Effector memory CD4-positive, alpha-beta T cell (primary cell): ENCODE data around the gene LRRC4B.

Source experiments
- DNase-seq, 3 donors: peaks; one replicate each; pipeline ENCODE4 v3.0.0-alpha.2; 2020
- H3K27ac ChIP-seq: 2 replicates; pipeline ENCODE4 v1.7.0; 2013; ENCODE audit warnings: mild to moderate bottlenecking, low read length, moderate library complexity; ENCODE audit not compliant: insufficient read depth, poor library complexity, severe bottlenecking
- H3K27me3 ChIP-seq: replicated peaks from 2 replicates; pipeline ENCODE4 v1.7.0; 2013; ENCODE audit warnings: mild to moderate bottlenecking, low read length; ENCODE audit not compliant: insufficient read depth, control insufficient read depth, poor library complexity, severe bottlenecking
- H3K36me3 ChIP-seq: 2 replicates; pipeline ENCODE4 v1.7.0; 2013; ENCODE audit warnings: mild to moderate bottlenecking, low read length, moderate library complexity; ENCODE audit not compliant: control insufficient read depth, insufficient read depth
- H3K4me1 ChIP-seq: 2 replicates; pipeline ENCODE4 v1.7.0; 2013; ENCODE audit warnings: low read length, mild to moderate bottlenecking; ENCODE audit not compliant: control insufficient read depth, insufficient read depth, poor library complexity, severe bottlenecking
- H3K4me3 ChIP-seq: 2 replicates; pipeline ENCODE4 v1.7.0; 2013; ENCODE audit warnings: low read length, low read depth, mild to moderate bottlenecking; ENCODE audit not compliant: insufficient read depth, poor library complexity, severe bottlenecking
- H3K9me3 ChIP-seq: 2 replicates; pipeline ENCODE4 v1.7.0; 2013; ENCODE audit warnings: mild to moderate bottlenecking, low read length, moderate library complexity; ENCODE audit not compliant: control insufficient read depth

The LRRC4B gene

GRCh38 chr19:50522881-50523280 is 45.4 kb downstream of the LRRC4B start:
- DNase-seq: no peak
- H3K9me3 ChIP-seq: no peaks in the 10 kb centered on the region
- no peak overlapping the region for H3K27ac ChIP-seq
- H3K4me3 ChIP-seq: no peak overlapping the region
- H3K4me1 ChIP-seq: no peaks in the 10 kb centered on the region
- no peaks in the 10 kb centered on the region for H3K27me3 ChIP-seq
- no peaks in the 10 kb centered on the region for H3K36me3 ChIP-seq

- Histone ChIP-seq H3K36me3 (no peaks in the 10 kb centered on the region), H3K9me3 (no peaks in the 10 kb centered on the region), H3K27ac (no peak overlapping the region), H3K4me1 (no peaks in the 10 kb centered on the region), H3K27me3 (no peaks in the 10 kb centered on the region), H3K4me3 (no peak overlapping the region)
- DNase-seq: no peak
Measured at GRCh38 chr19:50520822-50521465, 47.3 kb downstream of the LRRC4B start.

GRCh38 chr19:50519006-50519575 is 49.1 kb downstream of the LRRC4B start:
- no peak overlapping the region for H3K27ac ChIP-seq
- H3K9me3 ChIP-seq: no peaks in the 10 kb centered on the region
- H3K4me3 ChIP-seq: no peak overlapping the region
- no peaks in the 10 kb centered on the region for H3K4me1 ChIP-seq
- no peak for DNase-seq
- no peaks in the 10 kb centered on the region for H3K27me3 ChIP-seq
- H3K36me3 ChIP-seq: no peaks in the 10 kb centered on the region

- Histone ChIP-seq H3K9me3 (no peaks in the 10 kb centered on the region), H3K4me1 (no peaks in the 10 kb centered on the region), H3K27me3 (no peaks in the 10 kb centered on the region), H3K4me3 (no peak overlapping the region), H3K36me3 (no peaks in the 10 kb centered on the region), H3K27ac (no peak overlapping the region)
- DNase-seq: no peak
Measured at GRCh38 chr19:50518091-50519005, 49.9 kb downstream of the LRRC4B start.

GRCh38 chr19:50517704-50518075 is 50.5 kb downstream of the LRRC4B start:
- no peaks in the 10 kb centered on the region for H3K9me3 ChIP-seq
- no peaks in the 10 kb centered on the region for H3K4me1 ChIP-seq
- H3K27me3 ChIP-seq: no peaks in the 10 kb centered on the region
- no peak overlapping the region for H3K27ac ChIP-seq
- DNase-seq: no peak
- H3K36me3 ChIP-seq: no peaks in the 10 kb centered on the region
- H3K4me3 ChIP-seq: no peak overlapping the region

DNA sequence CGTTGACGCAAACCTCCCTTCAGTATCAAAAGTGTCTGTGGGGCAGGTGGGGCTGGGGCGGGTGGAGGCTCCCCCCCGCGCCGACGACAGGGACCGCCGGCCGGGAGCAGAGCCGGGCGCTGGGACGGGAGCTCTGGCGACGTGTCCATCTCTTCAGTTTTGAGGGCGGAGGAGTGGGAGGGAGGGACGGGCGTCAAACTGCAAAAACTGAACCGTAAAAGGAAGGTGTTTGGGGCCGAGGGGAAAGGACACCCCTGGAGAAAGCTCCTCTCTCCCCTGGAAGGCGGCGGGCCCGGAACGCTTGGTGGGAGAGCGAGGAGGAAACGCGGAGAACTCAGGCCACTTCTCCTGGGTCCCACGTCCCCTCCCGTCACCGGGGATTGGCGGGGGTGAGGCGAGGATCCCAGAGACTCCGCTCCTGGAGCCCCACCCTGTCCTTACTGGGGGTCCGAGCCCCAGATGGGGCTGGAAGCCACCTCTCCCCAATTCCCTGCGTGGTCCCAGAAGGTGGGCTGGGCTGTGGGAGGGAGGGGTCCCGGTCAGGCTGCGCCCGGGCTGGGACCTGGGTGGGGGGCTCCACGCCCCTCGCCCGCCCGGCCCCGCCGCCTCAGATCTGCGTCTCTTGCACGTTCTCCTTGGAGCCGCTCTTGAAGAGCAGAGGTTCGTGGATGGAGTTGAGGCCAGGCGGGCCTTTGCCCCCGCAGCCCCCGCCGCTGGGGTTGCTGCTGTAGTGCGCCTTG is 51.1 kb downstream of the LRRC4B start:
- Histone ChIP-seq H3K27ac (no peak overlapping the region), H3K27me3 (no peaks in the 10 kb centered on the region), H3K9me3 (no peaks in the 10 kb centered on the region), H3K4me3 (no peak overlapping the region), H3K36me3 (no peaks in the 10 kb centered on the region), H3K4me1 (no peaks in the 10 kb centered on the region)
- DNase-seq: no peak

- Histone ChIP-seq H3K4me3 (no peak overlapping the region), H3K27ac (no peak overlapping the region), H3K9me3 (no peaks in the 10 kb centered on the region), H3K4me1 (no peaks in the 10 kb centered on the region), H3K27me3 (no peaks in the 10 kb centered on the region), H3K36me3 (no peaks in the 10 kb centered on the region)
- DNase-seq: no peak
Measured at GRCh38 chr19:50516456-50516855, 51.8 kb downstream of the LRRC4B start.

- Histone ChIP-seq H3K27me3 (no peaks in the 10 kb centered on the region), H3K4me1 (peaks cover 12% of the 10 kb centered on the region), H3K36me3 (no peaks in the 10 kb centered on the region), H3K9me3 (no peaks in the 10 kb centered on the region), H3K4me3 (no peak overlapping the region), H3K27ac (no peak overlapping the region)
- DNase-seq: no peak
Measured at GRCh38 chr19:50515168-50515561, 53.1 kb downstream of the LRRC4B start.

- Histone ChIP-seq H3K4me3 (no peak overlapping the region), H3K4me1 (peaks cover 12% of the 10 kb centered on the region), H3K36me3 (no peaks in the 10 kb centered on the region), H3K27me3 (no peaks in the 10 kb centered on the region), H3K27ac (no peak overlapping the region), H3K9me3 (no peaks in the 10 kb centered on the region)
- DNase-seq: no peak
Measured at GRCh38 chr19:50514346-50515167, 53.7 kb downstream of the LRRC4B start.
